A549 (cell line): ENCODE measurements around the gene DOK6. TPM values are rescaled to one million over a fixed set of nuclear protein-coding genes. Genes with fewer than 3 reads are reported as not detected.

Experiments used
- ATAC-seq, 2 experiments: fragments of 200-7000 bp in 1 of 2; fragments of >200 bp in 1 of 2; cut with Nextera tagmentation in 1 of 2; cut with Tn5 transposase in 1 of 2; 3 replicates each; pipeline versions ENCODE4 v1.8.0 to v1.9.1; 2018 to 2020; ENCODE audit warnings: mild to moderate bottlenecking in 1 of 2, moderate library complexity in 1 of 2
- CTCF ChIA-PET: fragments of 300-600 bp; sonication (Branson Sonifier 250); formaldehyde crosslinking; extraction: SDS; loops from one replicate; lab custom pipeline; 2021; ENCODE audit warnings: antibody characterized with exemption, inconsistent platforms; lab: Yijun Ruan, JAX
- POLR2A ChIA-PET: fragments of 350-600 bp; formaldehyde crosslinking; extraction: SDS; loops from one replicate; lab custom pipeline; 2021; ENCODE audit warnings: antibody characterized with exemption, inconsistent platforms; lab: Yijun Ruan, JAX
- DNase-seq, 2 experiments: peaks; one replicate each; pipeline versions ENCODE4 v3.0.0 to v3.0.0-alpha.2; 2011 to 2016; ENCODE audit warnings: low read depth in 1 of 2, low spot score in 1 of 2
- FAIRE-seq: peaks from 2 replicates; lab custom pipeline; 2011; peaks lifted over from hg19 to GRCh38; lab: Jason Lieb, UNC
- H3K27ac ChIP-seq, 2 experiments: fragments of >200 bp; sonication (Bioruptor Twin); formaldehyde crosslinking; 3 replicates each; pipeline ENCODE4 v1.5.1; 2016 to 2017
- H3K4me1 ChIP-seq: fragments of >200 bp; sonication (Bioruptor Twin); formaldehyde crosslinking; 3 replicates; pipeline ENCODE4 v1.6.1; 2016
- H3K4me2 ChIP-seq: fragments of >200 bp; sonication (Bioruptor Twin); formaldehyde crosslinking; 3 replicates; pipeline ENCODE4 v1.6.1; 2016
- H3K4me3 ChIP-seq: fragments of >200 bp; sonication (Bioruptor Twin); formaldehyde crosslinking; 3 replicates; pipeline ENCODE4 v1.5.1; 2016
- H3K9me3 ChIP-seq: fragments of >200 bp; sonication (Bioruptor Twin); formaldehyde crosslinking; 3 replicates; pipeline ENCODE4 v1.6.1; 2016
- CBX8 ChIP-seq: fragments of 200-600 bp; sonication (generic); IDR thresholded peaks from 2 replicates; pipeline ENCODE4 v1.6.1; 2016
- CEBPB ChIP-seq, 2 experiments: fragments of >200 bp in 1 of 2; sonication (Bioruptor Twin) in 1 of 2; formaldehyde crosslinking in 1 of 2; IDR thresholded peaks; 2 replicates each; pipeline ENCODE4 v1.6.1; 2012 to 2016
- E2F6 ChIP-seq: IDR thresholded peaks from 2 replicates; pipeline ENCODE4 v1.6.1; 2012; ENCODE audit warnings: low read depth, borderline replicate concordance
- EHF ChIP-seq: fragments of 250-450 bp; sonication (Bioruptor Pico); IDR thresholded peaks from 2 replicates; pipeline ENCODE4 v1.5.0; 2020; ENCODE audit warnings: mild to moderate bottlenecking
- ELK1 ChIP-seq: fragments of 150-350 bp; IDR thresholded peaks from 2 replicates; pipeline ENCODE4 v1.6.1; 2014; ENCODE audit warnings: low read depth, mild to moderate bottlenecking, low read length
- ESRRA ChIP-seq: fragments of 150-350 bp; IDR thresholded peaks from 2 replicates; pipeline ENCODE4 v1.6.1; 2014; ENCODE audit warnings: mild to moderate bottlenecking, low read length, borderline replicate concordance
- FOSB ChIP-seq: fragments of 250-450 bp; sonication (Bioruptor Pico); IDR thresholded peaks from 2 replicates; pipeline ENCODE4 v1.5.0; 2020; ENCODE audit warnings: mild to moderate bottlenecking, moderate library complexity
- FOSL2 ChIP-seq, 2 experiments: fragments of 450-650 bp in 1 of 2; fragments of >200 bp in 1 of 2; sonication (Bioruptor Twin) in 1 of 2; formaldehyde crosslinking; IDR thresholded peaks; 2 replicates each; pipeline versions ENCODE4 v1.5.0 to v1.6.1; 2016 to 2020; ENCODE audit warnings: mild to moderate bottlenecking in 1 of 2, moderate library complexity in 1 of 2
- HDAC2 ChIP-seq: fragments of 200-600 bp; sonication (generic); IDR thresholded peaks from 2 replicates; pipeline ENCODE4 v1.6.1; 2016
- HEYL ChIP-seq: fragments of 250-450 bp; sonication (Bioruptor Pico); IDR thresholded peaks from 2 replicates; pipeline ENCODE4 v1.8.0; 2021; ENCODE audit warnings: mild to moderate bottlenecking, moderate library complexity
- HOXB5 ChIP-seq: fragments of 250-450 bp; sonication (Bioruptor Pico); IDR thresholded peaks from 2 replicates; pipeline ENCODE4 v1.5.0; 2020; ENCODE audit warnings: mild to moderate bottlenecking, moderate library complexity
- KDM1A ChIP-seq: fragments of 200-600 bp; sonication (generic); IDR thresholded peaks from 2 replicates; pipeline ENCODE4 v1.6.1; 2016; ENCODE audit warnings: low read depth, mild to moderate bottlenecking
- MAFK ChIP-seq: fragments of 450-650 bp; IDR thresholded peaks from 2 replicates; pipeline ENCODE4 v1.6.1; 2014; ENCODE audit not compliant: partially characterized antibody
- MYC ChIP-seq: IDR thresholded peaks from 2 replicates; pipeline ENCODE4 v1.6.1; 2012; ENCODE audit warnings: mild to moderate bottlenecking, inconsistent platforms, low read length, improper control_type of control experiment, borderline replicate concordance
- PHF8 ChIP-seq: fragments of 200-600 bp; sonication (generic); IDR thresholded peaks from 2 replicates; pipeline ENCODE4 v1.6.1; 2016; ENCODE audit warnings: low read depth, mild to moderate bottlenecking, antibody characterized with exemption, moderate library complexity, borderline replicate concordance
- RARB ChIP-seq: fragments of 250-450 bp; sonication (Bioruptor Pico); IDR thresholded peaks from 2 replicates; pipeline ENCODE4 v1.8.0; 2021; ENCODE audit warnings: mild to moderate bottlenecking, moderate library complexity
- RFX5 ChIP-seq: fragments of 450-650 bp; IDR thresholded peaks from 2 replicates; pipeline ENCODE4 v1.7.1; 2014; ENCODE audit warnings: antibody characterized with exemption, mild to moderate bottlenecking, moderate library complexity
- RNF2 ChIP-seq: fragments of 200-600 bp; sonication (generic); IDR thresholded peaks from 2 replicates; pipeline ENCODE4 v1.6.1; 2016; ENCODE audit warnings: low read depth, mild to moderate bottlenecking, antibody characterized with exemption, moderate library complexity, borderline replicate concordance
- SMC3 ChIP-seq: fragments of >200 bp; sonication (Bioruptor Twin); formaldehyde crosslinking; IDR thresholded peaks from 3 replicates; pipeline ENCODE4 v1.6.1; 2018; ENCODE audit warnings: inconsistent platforms
- TFCP2L1 ChIP-seq: fragments of 250-450 bp; sonication (Bioruptor Pico); IDR thresholded peaks from 2 replicates; pipeline ENCODE4 v1.5.0; 2021; ENCODE audit warnings: mild to moderate bottlenecking
- TP53 ChIP-seq: fragments of 250-450 bp; sonication (Bioruptor Pico); IDR thresholded peaks from 2 replicates; pipeline ENCODE4 v1.5.0; 2021; ENCODE audit warnings: mild to moderate bottlenecking, moderate library complexity
- ZSCAN20 ChIP-seq: fragments of 250-450 bp; sonication (Bioruptor Pico); IDR thresholded peaks from 2 replicates; pipeline ENCODE4 v1.8.0; 2022; ENCODE audit warnings: mild to moderate bottlenecking, moderate library complexity
- WGBS: methylation state at CpG from one replicate; pipeline ENCODE4 v1.1.6; 2017; ENCODE audit errors: missing lambda C conversion rate; 5-methylcytosine and 5-hydroxymethylcytosine counted together
- polyA plus RNA-seq, 4 experiments: library from polyadenylated mRNA; depleted of rRNA in 3 of 4; stranded (reverse); fragments of >200 nt; fragmentation: RNase III in 1 of 4; extraction: RNeasy Plus Mini Kit Qiagen cat#74134 plus additional on column Dnase treatment in 1 of 4; gene quantifications; 2 replicates in 3 of 4; 3 replicates in 1 of 4; pipeline ENCODE4 v1.2.3, GENCODE V29; 2011 to 2017
- TF ChIP-seq, protein P1 (sequence below): fragments of 450-650 bp; IDR thresholded peaks from 2 replicates; pipeline ENCODE4 v1.6.1; 2014; ENCODE audit warnings: antibody characterized with exemption
- TF ChIP-seq, protein P2 (sequence below): IDR thresholded peaks from 2 replicates; pipeline ENCODE4 v1.6.1; 2012
- TF ChIP-seq, protein P3 (sequence below): fragments of >200 bp; sonication (Bioruptor Twin); formaldehyde crosslinking; IDR thresholded peaks from 2 replicates; pipeline ENCODE4 v1.6.1; 2016
- TF ChIP-seq, protein P4 (sequence below): fragments of >200 bp; sonication (Bioruptor Twin); formaldehyde crosslinking; IDR thresholded peaks from 3 replicates; pipeline ENCODE4 v1.6.1; 2016

DOK6 gene
- polyA plus RNA-seq, 2 of the 4 experiments (the other 2 are of a cell fraction): not detected

DNA sequence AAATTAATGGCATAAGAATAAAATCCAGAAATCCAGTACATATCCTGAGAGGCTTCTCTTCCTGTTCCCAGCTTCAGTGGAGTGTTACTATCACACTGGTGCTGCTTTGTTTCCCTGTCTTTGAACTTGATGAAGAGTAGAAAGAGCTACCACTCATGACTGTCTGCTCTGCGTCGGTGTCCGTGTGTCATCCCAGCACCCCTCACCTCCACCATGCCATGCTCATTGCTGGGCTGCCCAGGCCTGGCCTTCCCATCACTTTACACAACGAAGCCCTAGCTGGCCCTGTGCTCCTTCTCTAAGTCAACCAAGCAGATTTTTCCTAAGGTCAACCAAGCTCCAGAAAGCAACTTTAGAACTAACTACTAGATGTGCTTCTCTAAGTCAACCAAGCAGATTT lies 215.4 kb downstream of the DOK6 start:
- ChIA-PET POLR2A (no interaction called here), CTCF (no interaction called here)
- FAIRE-seq (no peak), DNase-seq (no peak), ATAC-seq (no peak)
- Histone ChIP-seq H3K9me3 (no peaks in the 10 kb centered on the region), H3K4me1 (no peaks in the 10 kb centered on the region), H3K27ac (no peak overlapping the region), H3K4me2 (no peak overlapping the region), H3K4me3 (no peak overlapping the region)
- TF ChIP-seq TFCP2L1 (CRISPR knock-in tag): no peak
- no peak for TF ChIP-seq FOSL2 (IDR thresholded peaks at IDR 0.05)
- no peak for TF ChIP-seq FOSL2 (CRISPR knock-in tag; IDR thresholded peaks at IDR 0.05)
- TF ChIP-seq CEBPB (IDR thresholded peaks at IDR 0.05): no peak
- no peak for TF ChIP-seq RFX5
- TF ChIP-seq ZSCAN20 (CRISPR knock-in tag): no peak
- TF ChIP-seq TP53 (CRISPR knock-in tag): no peak
- no peak for TF ChIP-seq RARB (CRISPR knock-in tag)
- TF ChIP-seq, protein P1, sequence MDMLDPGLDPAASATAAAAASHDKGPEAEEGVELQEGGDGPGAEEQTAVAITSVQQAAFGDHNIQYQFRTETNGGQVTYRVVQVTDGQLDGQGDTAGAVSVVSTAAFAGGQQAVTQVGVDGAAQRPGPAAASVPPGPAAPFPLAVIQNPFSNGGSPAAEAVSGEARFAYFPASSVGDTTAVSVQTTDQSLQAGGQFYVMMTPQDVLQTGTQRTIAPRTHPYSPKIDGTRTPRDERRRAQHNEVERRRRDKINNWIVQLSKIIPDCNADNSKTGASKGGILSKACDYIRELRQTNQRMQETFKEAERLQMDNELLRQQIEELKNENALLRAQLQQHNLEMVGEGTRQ: no peak
- no peak for TF ChIP-seq EHF (CRISPR knock-in tag)
- no peak for TF ChIP-seq ESRRA
- TF ChIP-seq MYC: no peak
- no peak for TF ChIP-seq HEYL (CRISPR knock-in tag)
- TF ChIP-seq, protein P2, sequence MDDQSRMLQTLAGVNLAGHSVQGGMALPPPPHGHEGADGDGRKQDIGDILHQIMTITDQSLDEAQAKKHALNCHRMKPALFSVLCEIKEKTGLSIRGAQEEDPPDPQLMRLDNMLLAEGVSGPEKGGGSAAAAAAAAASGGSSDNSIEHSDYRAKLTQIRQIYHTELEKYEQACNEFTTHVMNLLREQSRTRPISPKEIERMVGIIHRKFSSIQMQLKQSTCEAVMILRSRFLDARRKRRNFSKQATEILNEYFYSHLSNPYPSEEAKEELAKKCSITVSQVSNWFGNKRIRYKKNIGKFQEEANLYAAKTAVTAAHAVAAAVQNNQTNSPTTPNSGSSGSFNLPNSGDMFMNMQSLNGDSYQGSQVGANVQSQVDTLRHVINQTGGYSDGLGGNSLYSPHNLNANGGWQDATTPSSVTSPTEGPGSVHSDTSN: no peak
- TF ChIP-seq CBX8: no peak
- TF ChIP-seq RNF2: no peak
- no peak for TF ChIP-seq KDM1A
- TF ChIP-seq FOSB (CRISPR knock-in tag): no peak
- TF ChIP-seq, protein P3, sequence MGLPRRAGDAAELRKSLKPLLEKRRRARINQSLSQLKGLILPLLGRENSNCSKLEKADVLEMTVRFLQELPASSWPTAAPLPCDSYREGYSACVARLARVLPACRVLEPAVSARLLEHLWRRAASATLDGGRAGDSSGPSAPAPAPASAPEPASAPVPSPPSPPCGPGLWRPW: no peak
- TF ChIP-seq E2F6: no peak
- WGBS: 21% methylated on average over 4 of the region's 4 CpGs

DNA sequence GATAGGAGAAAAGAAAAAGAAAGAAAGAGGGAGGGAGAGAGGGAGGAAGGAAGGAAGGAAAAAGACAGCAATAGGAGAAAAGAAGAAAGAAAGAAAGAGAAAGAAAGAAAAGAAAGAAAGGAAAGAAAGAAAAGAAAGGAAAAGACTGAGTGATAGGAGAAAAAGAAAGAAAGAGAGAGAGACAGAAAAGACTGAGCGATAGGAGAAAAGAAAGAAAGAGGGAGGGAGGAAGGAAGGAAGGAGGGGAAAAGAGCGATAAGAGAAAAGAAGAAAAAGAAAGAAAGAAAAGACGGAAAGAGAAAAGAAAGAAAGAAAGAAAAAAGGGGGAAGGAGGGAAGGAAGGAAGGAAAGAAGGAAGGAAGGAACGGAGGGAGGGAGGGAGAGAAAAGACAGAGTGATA lies 216.7 kb downstream of the DOK6 start:
- ChIA-PET POLR2A (no interaction called here), CTCF (no interaction called here)
- Histone ChIP-seq H3K4me3 (no peak overlapping the region), H3K4me1 (no peaks in the 10 kb centered on the region), H3K9me3 (no peaks in the 10 kb centered on the region), H3K27ac (no peak overlapping the region), H3K4me2 (no peak overlapping the region)
- 62% methylated on average over 4 of the region's 4 CpGs for WGBS
- no peak for TF ChIP-seq MAFK
- TF ChIP-seq ELK1: no peak
- TF ChIP-seq PHF8: no peak
- no peak for TF ChIP-seq CEBPB (IDR thresholded peaks at IDR 0.05)
- TF ChIP-seq, protein P1: no peak
- no peak for TF ChIP-seq RFX5
- TF ChIP-seq TP53 (CRISPR knock-in tag): no peak
- TF ChIP-seq, protein P4, sequence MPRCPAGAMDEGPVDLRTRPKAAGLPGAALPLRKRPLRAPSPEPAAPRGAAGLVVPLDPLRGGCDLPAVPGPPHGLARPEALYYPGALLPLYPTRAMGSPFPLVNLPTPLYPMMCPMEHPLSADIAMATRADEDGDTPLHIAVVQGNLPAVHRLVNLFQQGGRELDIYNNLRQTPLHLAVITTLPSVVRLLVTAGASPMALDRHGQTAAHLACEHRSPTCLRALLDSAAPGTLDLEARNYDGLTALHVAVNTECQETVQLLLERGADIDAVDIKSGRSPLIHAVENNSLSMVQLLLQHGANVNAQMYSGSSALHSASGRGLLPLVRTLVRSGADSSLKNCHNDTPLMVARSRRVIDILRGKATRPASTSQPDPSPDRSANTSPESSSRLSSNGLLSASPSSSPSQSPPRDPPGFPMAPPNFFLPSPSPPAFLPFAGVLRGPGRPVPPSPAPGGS: no peak
- TF ChIP-seq ESRRA: no peak
- TF ChIP-seq, protein P2: no peak
- TF ChIP-seq SMC3: no peak
- TF ChIP-seq HOXB5 (CRISPR knock-in tag): no peak
- no peak for TF ChIP-seq MYC
- TF ChIP-seq HDAC2: no peak
- FAIRE-seq (no peak), ATAC-seq (no peak), DNase-seq (no peak)
